GM21576 (cell line): ENCODE results near the gene THAP5.

ENCODE experiments used
- ATAC-seq: cut with Tn5 transposase; IDR thresholded peaks from one replicate; pipeline ENCODE4 v1.9.1; 2021; ENCODE audit warnings: mild to moderate bottlenecking, moderate library complexity; ENCODE audit not compliant: unreplicated experiment

THAP5 gene

DNA sequence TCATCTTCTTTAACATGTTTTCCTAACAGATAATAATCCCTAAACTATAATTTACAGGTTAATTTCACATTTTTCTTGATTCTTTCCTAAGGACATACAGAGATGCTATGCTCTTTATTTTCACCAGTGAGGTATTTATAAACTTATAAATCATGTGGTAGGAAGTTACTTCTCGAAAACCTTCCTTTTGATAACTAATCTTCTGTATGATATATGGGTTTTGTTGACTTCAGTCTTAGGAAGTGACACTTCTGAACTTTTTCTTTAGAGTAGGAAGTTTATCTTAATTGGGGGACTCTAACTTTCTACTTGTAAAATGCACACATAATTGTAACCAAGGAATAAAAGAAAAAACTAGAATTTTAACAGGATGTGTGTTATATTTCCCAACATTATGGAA is 33.8 kb downstream of the THAP5 start:
- no peak for ATAC-seq

DNA sequence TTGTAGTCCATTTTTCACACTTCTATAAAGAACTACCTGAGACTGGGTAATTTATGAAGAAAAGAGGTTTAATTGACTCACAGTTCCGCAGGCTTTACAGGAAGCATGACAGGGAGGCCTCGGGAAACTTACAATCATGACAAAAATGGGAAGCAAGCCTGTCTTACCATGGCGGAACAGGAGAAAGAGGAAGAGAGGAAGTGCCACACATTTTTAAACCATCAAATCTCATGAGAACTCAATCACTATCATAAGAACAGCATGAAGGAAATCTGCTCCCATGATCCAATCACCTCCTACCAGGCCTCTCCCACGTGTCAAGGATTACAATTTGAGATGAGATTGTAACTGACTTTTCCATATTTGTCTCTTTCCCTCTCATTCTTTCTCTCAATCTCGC is 34.2 kb downstream of the THAP5 start:
- no peak for ATAC-seq

DNA sequence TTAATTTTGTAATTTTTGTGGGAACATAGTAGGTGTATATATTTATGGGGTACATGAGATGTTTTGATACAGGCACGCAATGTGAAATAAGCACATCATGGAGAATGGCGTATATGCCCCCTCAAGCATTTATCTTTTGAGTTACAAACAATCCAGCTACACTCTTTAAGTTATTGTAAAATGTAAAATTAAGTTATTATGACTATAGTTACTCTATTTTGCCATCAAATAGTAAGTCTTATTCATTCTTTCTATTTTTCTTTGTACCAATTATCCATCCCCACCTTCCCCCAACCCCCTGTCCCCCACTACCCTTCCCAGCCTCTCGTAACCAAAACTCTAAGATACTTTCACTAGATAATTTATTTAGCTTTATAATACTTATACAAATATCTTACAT is 35.8 kb downstream of the THAP5 start:
- ATAC-seq = no peak

DNA sequence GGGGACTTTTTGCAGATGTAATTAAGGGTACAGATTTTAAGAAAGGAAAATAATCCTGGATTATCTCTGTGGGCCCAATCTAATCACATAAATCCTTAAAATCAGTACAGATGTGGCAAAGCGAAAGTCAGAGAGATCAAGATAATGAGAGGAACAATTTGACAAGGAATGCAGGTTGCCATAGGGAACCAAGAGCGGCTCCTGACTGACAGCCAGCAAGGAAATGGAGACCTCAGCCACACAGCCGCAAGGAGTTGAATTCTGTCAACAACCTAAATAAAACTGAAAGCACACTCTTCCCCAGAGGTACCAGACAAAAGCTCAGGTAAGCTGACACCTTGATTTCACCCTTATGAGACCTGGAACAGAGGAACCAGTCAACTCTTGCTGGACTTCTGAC is 40.2 kb downstream of the THAP5 start:
- ATAC-seq = no peak

DNA sequence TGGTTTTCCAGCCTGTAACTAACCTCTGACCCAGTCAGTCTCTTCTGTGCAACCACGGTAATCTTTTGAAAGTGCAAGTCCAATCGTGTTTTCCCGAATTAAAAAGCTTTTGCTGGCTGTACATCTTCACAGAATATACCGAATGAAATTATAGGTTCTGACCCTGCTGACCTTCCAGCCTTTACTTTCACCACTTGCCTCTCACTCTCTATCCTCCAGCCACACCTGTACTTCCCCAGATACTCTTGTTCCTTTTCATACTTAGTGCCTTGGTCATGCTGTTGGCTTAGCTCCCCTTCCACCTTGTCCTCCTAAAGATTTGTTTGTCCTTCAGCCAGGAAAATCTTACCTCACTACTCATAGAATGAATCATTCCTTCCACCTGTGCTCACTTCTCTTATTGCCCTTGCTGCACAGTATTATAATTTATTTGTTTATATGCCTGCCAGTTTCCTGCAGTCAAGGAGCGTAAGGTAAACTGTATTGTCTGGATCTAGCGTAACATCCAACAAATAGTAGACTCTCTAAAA is 41.3 kb downstream of the THAP5 start:
- ATAC-seq = no peak

DNA sequence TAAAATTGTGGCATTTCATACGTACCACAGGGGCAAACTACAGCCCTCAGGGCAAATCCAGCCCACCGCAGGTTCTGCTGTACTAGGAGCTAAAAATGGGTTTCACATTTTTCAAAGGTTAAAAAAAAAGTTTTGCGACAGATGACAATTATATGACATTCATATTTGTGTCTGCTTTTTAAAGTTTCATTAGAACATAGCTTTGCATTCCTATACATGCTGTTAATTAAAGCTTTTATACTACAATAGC is 42.8 kb downstream of the THAP5 start:
- ATAC-seq = no peak

DNA sequence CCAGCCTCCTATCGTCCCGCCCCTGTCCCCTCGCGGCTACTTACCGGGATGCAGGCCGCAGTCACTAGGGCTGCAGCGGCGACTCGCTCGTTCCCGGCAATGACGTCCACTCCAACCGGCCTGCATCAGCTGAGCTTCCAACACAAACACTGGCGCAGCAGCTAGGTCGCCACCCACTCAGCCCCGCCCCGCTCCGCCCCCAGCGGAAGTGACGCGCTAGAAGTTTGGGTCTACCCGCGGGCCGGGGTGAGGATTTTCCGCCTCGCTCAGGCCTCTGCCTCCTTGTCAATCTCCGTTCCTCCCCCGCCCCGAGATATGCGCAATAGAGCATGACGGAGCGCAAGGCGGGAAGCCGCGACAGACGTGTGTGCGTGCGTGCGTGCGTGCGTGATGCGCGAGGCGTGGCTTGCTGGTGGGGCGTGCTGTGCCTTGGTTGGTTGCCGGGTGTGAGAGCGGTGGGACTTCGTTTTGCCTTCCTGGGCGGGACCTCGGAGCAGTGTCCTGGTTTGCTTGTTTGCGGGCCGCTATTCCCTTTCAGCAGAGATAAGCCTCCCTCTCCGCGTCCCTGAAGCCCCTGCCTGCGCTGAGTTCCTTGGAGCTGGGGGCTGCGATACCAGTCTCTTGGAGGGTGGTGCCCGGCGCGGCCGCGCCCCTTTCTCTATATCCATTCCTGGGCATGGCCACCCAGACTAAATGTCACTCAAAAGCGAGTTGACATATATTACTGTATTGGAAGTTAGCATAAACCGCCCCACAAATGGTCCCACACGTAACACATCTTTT is 43.3 kb downstream of the THAP5 start, which contains the start of gene PNPLA8:
TSS of gene PNPLA8 (minus strand) at position 151 of the 783 bp plus-strand sequence. CDS start 10,644 bp downstream, outside the sequence.
- ATAC-seq = peak; percentile 93

DNA sequence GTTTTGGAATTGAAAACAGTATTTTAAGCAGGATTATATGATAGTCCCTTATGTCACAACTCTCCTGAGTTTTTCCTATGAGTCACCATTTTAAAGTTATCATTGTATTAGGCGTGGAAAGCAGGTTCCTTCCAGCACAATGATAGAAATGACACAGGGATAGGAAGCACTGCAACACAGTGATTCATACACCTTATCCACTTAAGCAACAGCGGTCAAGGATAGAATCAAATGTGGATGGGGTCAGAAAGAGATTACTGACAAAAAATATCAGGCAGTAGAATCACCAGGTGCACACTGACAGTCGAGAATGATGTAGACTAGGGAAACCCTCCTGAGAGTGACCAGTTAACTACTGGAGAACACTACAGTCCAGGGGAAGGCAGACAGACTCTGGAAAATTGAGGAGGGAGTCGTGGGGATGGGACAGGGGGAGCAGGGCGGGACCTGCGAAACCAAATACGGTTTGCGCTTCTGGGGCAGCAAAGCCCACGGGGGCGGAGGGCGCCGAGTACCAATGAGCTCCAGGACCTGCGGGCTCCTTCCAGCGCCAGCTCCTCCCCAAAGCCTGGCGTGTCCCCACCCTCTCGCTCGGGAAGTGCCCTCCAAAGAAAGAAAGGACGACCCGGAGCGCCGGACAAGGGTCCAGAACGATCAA is 44.0 kb downstream of the THAP5 start:
- peak; percentile 41 for ATAC-seq

DNA sequence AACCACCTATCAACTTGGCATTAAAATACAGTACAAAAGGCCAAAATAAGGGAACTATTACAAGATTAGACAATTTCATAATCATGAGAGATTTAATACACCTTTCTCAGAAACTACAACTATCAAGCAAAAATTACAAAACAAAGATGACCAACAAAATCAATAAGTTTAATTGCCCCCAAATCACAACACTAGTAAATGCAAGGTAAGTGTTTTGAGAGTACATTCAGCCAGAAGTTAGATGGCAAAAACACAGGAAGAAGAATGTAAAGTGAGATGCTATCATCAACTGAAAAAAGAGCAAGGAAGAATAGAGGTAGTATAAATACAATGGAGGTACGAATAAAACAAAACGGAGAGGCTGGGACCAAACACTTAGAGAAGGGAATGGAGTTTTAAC is 46.7 kb downstream of the THAP5 start:
- no peak for ATAC-seq

DNA sequence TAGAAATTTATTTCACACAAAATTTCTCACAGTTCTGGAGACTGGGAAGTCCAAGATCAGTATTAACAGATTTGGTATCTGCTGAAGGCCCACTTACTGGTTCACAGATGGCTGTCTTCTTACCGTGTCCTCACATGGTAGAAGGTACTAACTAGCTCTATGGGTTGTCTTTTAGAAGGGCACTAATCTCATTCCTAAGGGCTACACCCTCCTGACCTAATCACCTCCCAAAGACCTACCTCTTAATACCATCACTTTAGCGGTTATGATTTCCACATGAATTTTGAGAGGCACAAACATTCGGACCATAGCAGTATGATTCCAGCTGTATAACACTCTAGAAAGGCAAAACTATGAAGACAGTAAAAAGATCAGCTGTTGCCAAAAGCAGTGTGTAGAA is 51.6 kb downstream of the THAP5 start:
- no peak for ATAC-seq

DNA sequence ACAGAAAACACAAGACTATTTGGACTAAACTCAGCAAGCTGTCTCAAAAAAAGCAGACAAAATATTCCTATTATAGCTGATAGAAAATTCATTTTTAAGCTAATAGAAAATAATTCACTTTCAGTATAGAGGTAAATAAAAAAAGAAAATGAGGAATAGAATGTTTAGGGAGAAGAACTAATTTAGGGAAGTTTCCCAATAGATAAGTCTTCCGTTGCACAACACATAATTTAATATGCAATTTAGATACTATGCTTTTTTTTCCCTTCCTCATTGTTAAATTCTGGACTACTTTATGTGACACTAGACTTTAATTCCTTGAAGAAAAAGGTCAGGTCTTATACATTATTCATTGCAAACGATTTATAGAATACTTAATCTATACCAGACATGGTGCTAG is 53.9 kb downstream of the THAP5 start:
- ATAC-seq = no peak

DNA sequence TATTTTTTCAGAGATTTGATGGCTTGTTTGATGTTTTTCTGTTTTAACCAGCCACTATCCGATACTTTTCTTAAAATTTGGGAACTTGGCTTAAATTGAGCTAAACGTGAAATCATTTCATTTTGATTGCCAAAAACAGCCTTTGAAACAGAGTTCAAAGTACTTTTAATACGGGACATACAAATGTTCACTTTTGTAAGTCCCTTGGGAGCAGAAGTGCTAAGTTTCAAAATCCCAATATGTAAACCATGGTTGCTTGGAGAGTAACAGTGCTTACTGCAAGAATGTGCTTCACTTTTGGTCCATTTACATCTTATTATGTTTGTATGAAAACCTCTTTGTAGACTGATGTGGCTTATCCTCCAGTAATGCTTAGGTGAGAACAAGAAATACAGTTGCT is 54.5 kb downstream of the THAP5 start:
- ATAC-seq = no peak
